HepG2 (cell line): Measurements from ENCODE around the gene SERPINF2. TPM values are rescaled to one million over a fixed set of nuclear protein-coding genes. Genes with fewer than 3 reads are reported as not detected.

ENCODE experiments used
- ATAC-seq: fragments of 200-7000 bp; cut with Tn5 transposase; 3 replicates; pipeline ENCODE4 v1.9.1; 2020; ENCODE audit warnings: mild to moderate bottlenecking, moderate library complexity
- BruUV-seq: library from RNA; stranded (reverse); fragments of 400-500 nt; replicated peaks from 2 replicates; lab custom pipeline; 2021; lab: Mats Ljungman, UMichigan
- CTCF ChIA-PET: fragments of 300-600 bp; formaldehyde crosslinking; extraction: SDS; loops from one replicate; lab custom pipeline; 2021; ENCODE audit warnings: low total read pairs, inconsistent platforms, low intra/inter-chr PET ratio; lab: Yijun Ruan, JAX
- POLR2A ChIA-PET: fragments of 350-600 bp; sonication (Branson Sonifier 250); formaldehyde crosslinking; loops from one replicate; lab custom pipeline; 2020; ENCODE audit warnings: antibody characterized with exemption, inconsistent platforms; lab: Yijun Ruan, JAX
- DNase-seq: peaks from one replicate; pipeline ENCODE4 v3.0.0-alpha.2; 2015; ENCODE audit warnings: low spot score
- FAIRE-seq: peaks from 3 replicates; lab custom pipeline; 2011; peaks lifted over from hg19 to GRCh38; lab: Jason Lieb, UNC
- H2AFZ ChIP-seq: one replicate; pipeline ENCODE4 v1.6.1; 2011; ENCODE audit warnings: low read length, inconsistent platforms
- H3K27ac ChIP-seq: fragments of 300-600 bp; 3 replicates; pipeline ENCODE4 v1.8.0; 2011; ENCODE audit warnings: mixed run types, mild to moderate bottlenecking, mixed read lengths, low read length, inconsistent platforms; ENCODE audit not compliant: insufficient read depth; ENCODE audit errors: extremely low read length
- H3K27me3 ChIP-seq, 2 experiments: fragments of 200-600 bp in 1 of 2; 2 replicates in 1 of 2; 3 replicates in 1 of 2; pipeline versions ENCODE4 v1.6.0 to v1.8.0; 2011; ENCODE audit warnings: low read length in 2 of 2, mild to moderate bottlenecking in 2 of 2, moderate library complexity in 2 of 2, inconsistent platforms in 1 of 2; ENCODE audit not compliant: insufficient read depth in 2 of 2, control insufficient read depth in 1 of 2
- H3K36me3 ChIP-seq, 2 experiments: fragments of 200-600 bp in 1 of 2; replicated peaks in 1 of 2; 2 replicates in 1 of 2; 3 replicates in 1 of 2; pipeline versions ENCODE4 v1.5.1 to v1.8.0; 2011; ENCODE audit warnings: low read length in 2 of 2, inconsistent platforms in 1 of 2; ENCODE audit not compliant: insufficient read depth in 2 of 2, control insufficient read depth in 1 of 2
- H3K4me1 ChIP-seq: 2 replicates; pipeline ENCODE4 v1.5.1; 2012; ENCODE audit warnings: low read length, inconsistent platforms; ENCODE audit not compliant: insufficient read depth
- H3K4me2 ChIP-seq: 2 replicates; pipeline ENCODE4 v1.6.0; 2011; ENCODE audit warnings: low read depth, low read length, inconsistent platforms
- H3K4me3 ChIP-seq, 3 experiments: fragments of 200-600 bp in 1 of 3; sonication (generic), shearing (Covaris generic) in 1 of 3; replicated peaks in 1 of 3; 2 replicates each; pipeline ENCODE4 v1.5.1; 2011 to 2016; ENCODE audit warnings: low read length in 3 of 3, inconsistent platforms in 2 of 3, low read depth in 2 of 3, mild to moderate bottlenecking in 2 of 3, control low read depth in 1 of 3, mixed read lengths in 1 of 3; ENCODE audit not compliant: insufficient read depth in 1 of 3
- H3K79me2 ChIP-seq: one replicate; pipeline ENCODE4 v1.6.1; 2011; ENCODE audit warnings: low read length, inconsistent platforms; ENCODE audit not compliant: insufficient read depth
- H3K9ac ChIP-seq: 2 replicates; pipeline ENCODE4 v1.6.0; 2011; ENCODE audit warnings: mild to moderate bottlenecking, low read depth, low read length, inconsistent platforms; ENCODE audit not compliant: insufficient read depth
- H3K9me3 ChIP-seq: 2 replicates; pipeline ENCODE4 v1.5.1; 2012; ENCODE audit warnings: mild to moderate bottlenecking, low read length
- H4K20me1 ChIP-seq: 2 replicates; pipeline ENCODE4 v1.6.0; 2011; ENCODE audit warnings: inconsistent platforms, mild to moderate bottlenecking, low read length, moderate library complexity; ENCODE audit not compliant: insufficient read depth
- POLR2G ChIP-seq: fragments of 200-400 bp; formaldehyde crosslinking; IDR thresholded peaks from 2 replicates; pipeline ENCODE4 v1.6.1; 2018; ENCODE audit warnings: mild to moderate bottlenecking, low read depth, low read length, moderate library complexity
- RBM22 ChIP-seq: fragments of 200-400 bp; formaldehyde crosslinking; optimal IDR thresholded peaks from 2 replicates; pipeline ENCODE3; 2017; ENCODE audit warnings: mild to moderate bottlenecking, low read length, moderate library complexity
- TAF1 ChIP-seq: sonication (generic); formaldehyde crosslinking; IDR thresholded peaks from 2 replicates; pipeline ENCODE4 v1.4.0; 2020; ENCODE audit warnings: missing genetic modification reagents
- WIZ ChIP-seq: sonication (generic); formaldehyde crosslinking; IDR thresholded peaks from 2 replicates; pipeline ENCODE4 v1.5.1; 2020; ENCODE audit warnings: mild to moderate bottlenecking, missing genetic modification reagents
- ZNF710 ChIP-seq: sonication (generic); formaldehyde crosslinking; IDR thresholded peaks from 2 replicates; pipeline ENCODE4 v1.5.0; 2020; ENCODE audit warnings: mild to moderate bottlenecking, missing genetic modification reagents, borderline replicate concordance
- WGBS: methylation state at CpG from one replicate; pipeline ENCODE4 v1.1.6; 2017; ENCODE audit warnings: low lambda C conversion rate; 5-methylcytosine and 5-hydroxymethylcytosine counted together
- in situ Hi-C: cut with HindIII; loops from 2 replicates; pipeline ENCODE4 v1.10.0; 2017; ENCODE audit warnings: low pct_unique_long_range_greater_than_20kb; ENCODE audit not compliant: extremely low pct_ligation_motif_present
- intact Hi-C: fragments of 100-400 bp; cut with micrococcal nuclease; formaldehyde crosslinking; loops from one replicate; pipeline ENCODE4 v1.10.0; 2022; ENCODE audit not compliant: unreplicated experiment
- polyA plus RNA-seq, 8 experiments: library from polyadenylated mRNA; depleted of rRNA in 3 of 8; stranded (reverse) in 7 of 8; unstranded in 1 of 8; fragments of >200 nt; fragmentation: Illumina TruSeq in 4 of 8; extraction: Trizol in 4 of 8; gene quantifications; 2 replicates each; pipeline versions ENCODE4 v1.2.1 to v1.2.3, GENCODE V29; 2011 to 2016; ENCODE audit warnings: low read depth in 4 of 8, missing spikeins in 1 of 8, mixed read lengths in 1 of 8; ENCODE audit not compliant: insufficient read depth in 1 of 8
- total RNA-seq, 5 experiments: library from RNA; depleted of rRNA; stranded (reverse); fragments of >200 nt; fragmentation: Illumina TruSeq; extraction: Trizol; gene quantifications; 2 replicates each; pipeline ENCODE4 v1.2.3, GENCODE V29; 2016; ENCODE audit warnings: low read depth in 1 of 5

The SERPINF2 gene
- total and polyA plus RNA-seq, 2 of the 13 experiments (the other 11 are each of a cell fraction or from before 2014, with no cell fraction given): 309 to 548 TPM

DNA sequence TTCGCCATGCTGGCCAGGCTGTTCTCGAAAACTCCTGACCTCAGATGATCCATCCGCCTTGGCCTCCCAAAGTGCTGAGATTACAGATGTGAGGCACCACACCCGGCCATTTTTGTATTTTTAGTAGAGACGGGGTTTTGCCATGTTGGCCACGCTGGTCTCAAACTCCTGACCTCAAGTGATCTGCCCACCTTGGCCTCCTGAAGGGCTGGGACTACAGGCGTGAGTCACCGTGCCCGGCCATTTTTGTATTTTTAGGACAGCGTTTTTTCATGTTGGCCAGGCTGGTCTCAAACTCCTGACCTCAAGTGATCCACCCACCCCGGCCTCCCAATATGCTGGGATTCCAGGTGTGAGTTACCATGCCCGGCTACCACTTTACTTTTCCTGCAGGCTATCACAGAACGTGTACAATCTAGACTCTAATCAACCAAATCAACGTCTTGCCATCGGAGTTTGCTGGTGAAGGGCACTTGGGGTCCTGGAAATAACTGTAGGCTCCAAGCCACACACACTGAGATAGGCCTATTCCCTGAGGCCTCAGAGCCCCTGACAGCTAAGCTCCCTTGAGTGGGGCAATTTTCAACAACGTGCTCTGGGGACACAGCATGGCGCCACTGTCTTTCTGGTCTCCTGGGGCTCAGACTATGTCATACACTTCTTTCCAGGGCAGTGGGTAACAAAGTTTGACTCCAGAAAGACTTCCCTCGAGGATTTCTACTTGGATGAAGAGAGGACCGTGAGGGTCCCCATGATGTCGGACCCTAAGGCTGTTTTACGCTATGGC is 31.9 kb downstream of the SERPINF2 start:
- DNase-seq (no peak), FAIRE-seq (no peak), ATAC-seq (no peak)
- no peaks in the 10 kb centered on the region for H3K27me3 ChIP-seq
- H3K27ac ChIP-seq: no peak overlapping the region
- intact Hi-C loops: no loop called here
- no peak overlapping the region for H3K9ac ChIP-seq
- no peak overlapping the region for H3K4me3 ChIP-seq
- no peaks in the 10 kb centered on the region for H3K9me3 ChIP-seq
- no TSS peak for BruUV-seq
- H3K79me2 ChIP-seq: no peaks in the 10 kb centered on the region
- no peak overlapping the region for H3K4me2 ChIP-seq
- H3K4me1 ChIP-seq: peaks cover 15% of the 10 kb centered on the region
- no peak overlapping the region for H2AFZ ChIP-seq
- CTCF ChIA-PET: no interaction called here
- 98% methylated on average over 21 of the region's 21 CpGs for WGBS
- TF ChIP-seq RBM22 (peak; percentile 14), POLR2G (peak; percentile 27; the same call in 1 of the 2 replicates), TAF1 (CRISPR knock-in tag) (0 out of 2 replicates have a peak, but pooled peaks have one; percentile 1), WIZ (CRISPR knock-in tag) (no peak), ZNF710 (CRISPR knock-in tag) (no peak)
- TF ChIP-seq, all 625 proteins: peak for 3
- H3K36me3 ChIP-seq: peaks cover 41 to 71% of the 10 kb centered on the region in 2 experiments
- H4K20me1 ChIP-seq: 0 out of 2 replicates have a peak, but pooled peaks cover 2% of the 10 kb centered on the region
- POLR2A ChIA-PET: interaction anchor here (1.2 to 13.7 kb wide), 6 partner anchors 8 to 60 kb away, joined by 3 to 480 read pairs (median 8); partner anchors contain the start of gene SERPINF1
- in situ Hi-C loops: no loop called here
